Measurements from ENCODE around the gene ARFGEF3.
"Not testable (repeated sequence)": the region's sequence is repeated elsewhere in the genome, so short reads cannot be mapped to it uniquely, and the experiment has no call there.

DNA sequence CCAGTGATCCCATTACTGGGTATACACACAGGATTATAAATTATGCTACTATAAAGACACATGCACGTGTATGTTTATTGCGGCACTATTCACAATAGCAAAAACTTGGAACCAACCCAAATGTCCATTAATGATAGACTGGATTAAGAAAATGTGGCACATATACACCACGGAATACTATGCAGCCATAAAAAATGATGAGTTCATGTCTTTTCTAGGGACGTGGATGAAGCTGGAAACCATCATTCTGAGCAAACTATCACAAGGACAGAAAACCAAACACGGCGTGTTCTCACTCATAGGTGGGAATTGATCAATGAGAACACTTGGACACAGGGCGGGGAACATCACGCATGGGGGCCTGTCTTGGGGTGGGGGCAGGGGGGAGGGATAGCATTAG lies 206.9 kb downstream of the ARFGEF3 start:
- TF ChIP-seq, protein P1, sequence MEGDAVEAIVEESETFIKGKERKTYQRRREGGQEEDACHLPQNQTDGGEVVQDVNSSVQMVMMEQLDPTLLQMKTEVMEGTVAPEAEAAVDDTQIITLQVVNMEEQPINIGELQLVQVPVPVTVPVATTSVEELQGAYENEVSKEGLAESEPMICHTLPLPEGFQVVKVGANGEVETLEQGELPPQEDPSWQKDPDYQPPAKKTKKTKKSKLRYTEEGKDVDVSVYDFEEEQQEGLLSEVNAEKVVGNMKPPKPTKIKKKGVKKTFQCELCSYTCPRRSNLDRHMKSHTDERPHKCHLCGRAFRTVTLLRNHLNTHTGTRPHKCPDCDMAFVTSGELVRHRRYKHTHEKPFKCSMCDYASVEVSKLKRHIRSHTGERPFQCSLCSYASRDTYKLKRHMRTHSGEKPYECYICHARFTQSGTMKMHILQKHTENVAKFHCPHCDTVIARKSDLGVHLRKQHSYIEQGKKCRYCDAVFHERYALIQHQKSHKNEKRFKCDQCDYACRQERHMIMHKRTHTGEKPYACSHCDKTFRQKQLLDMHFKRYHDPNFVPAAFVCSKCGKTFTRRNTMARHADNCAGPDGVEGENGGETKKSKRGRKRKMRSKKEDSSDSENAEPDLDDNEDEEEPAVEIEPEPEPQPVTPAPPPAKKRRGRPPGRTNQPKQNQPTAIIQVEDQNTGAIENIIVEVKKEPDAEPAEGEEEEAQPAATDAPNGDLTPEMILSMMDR (conservative IDR thresholded peaks at IDR 0.05 in 1 of 2, IDR thresholded peaks at IDR 0.05 in 1 of 2; ENCODE audit: low read depth in 1 of 2, low read length in 2 of 2), result not testable (repeated sequence)
- not testable (repeated sequence) for TF ChIP-seq EZH2 (IDR thresholded peaks at IDR 0.05; ENCODE audit: low read length, missing control alignments)
